Fibroblast of lung (primary cell): Measurements from ENCODE around the gene PLEKHA8.

ENCODE experiments used
- CTCF ChIP-seq, 2 donors: IDR thresholded peaks in 1 of 2; conservative IDR thresholded peaks in 1 of 2; 1 replicate in 1 of 2; 2 replicates in 1 of 2; pipeline ENCODE4 v1.5.1; 2011 to 2012; ENCODE audit warnings: low read length in 2 of 2, control low read depth in 1 of 2, inconsistent platforms in 1 of 2, low read depth in 1 of 2, mild to moderate bottlenecking in 1 of 2
- EZH2 ChIP-seq: IDR thresholded peaks from 2 replicates; pipeline ENCODE4 v1.5.1; 2012; ENCODE audit warnings: low read length, control low read depth, mild to moderate bottlenecking; ENCODE audit errors: missing control alignments

- TF ChIP-seq CTCF (conservative IDR thresholded peaks at IDR 0.05 in 1 of 2, IDR thresholded peaks at IDR 0.05 in 1 of 2; ENCODE audit: low read depth in 1 of 2, low read length in 2 of 2) (no peak), EZH2 (no peak)
Observed at GRCh38 chr7:29995652-29996051, 32.6 kb upstream of the PLEKHA8 start.
